ENCODE results near the gene CAPZA2. TPM values are rescaled to one million over a fixed set of nuclear protein-coding genes. Genes with fewer than 3 reads are reported as not detected.
"Not testable (repeated sequence)": the region's sequence is repeated elsewhere in the genome, so short reads cannot be mapped to it uniquely, and the experiment has no call there.

The CAPZA2 gene
- total and polyA plus RNA-seq, 4 donors: 157 to 214 (median 188) TPM

- WGBS (ENCODE audit: insufficient coverage): 80% methylated on average over 1 of the region's 4 CpGs
- Histone ChIP-seq H3K4me3 (ENCODE audit: low read depth, low read length) (no peak overlapping the region), H3K27ac (ENCODE audit: low read depth, low read length) (peak overlapping the region; percentile 26), H3K36me3 (ENCODE audit: control insufficient read depth, insufficient read depth, low read length) (no peaks in the 10 kb centered on the region), H3K4me1 (ENCODE audit: control insufficient read depth, insufficient read depth, low read length) (peaks cover 10% of the 10 kb centered on the region), H3K9me3 (ENCODE audit: control insufficient read depth, insufficient read depth, low read length) (no peaks in the 10 kb centered on the region), H3K27me3 (ENCODE audit: control insufficient read depth, insufficient read depth, low read length) (no peaks in the 10 kb centered on the region)
- DNase-seq (ENCODE audit: low read depth in 4 of 6, low spot score in 6 of 6): peak in 2 of 6 donors; percentile 11 to 59
These were observed 93.6 kb downstream of the CAPZA2 start for GRCh38 chr7:116955801-116956476.

- no peaks in the 10 kb centered on the region for H3K36me3 ChIP-seq (ENCODE audit: control insufficient read depth, insufficient read depth, low read length)
- no peak overlapping the region for H3K4me3 ChIP-seq (ENCODE audit: low read depth, low read length)
- no CpG with 5 or more reads among the region's 2 CpGs for WGBS (ENCODE audit: insufficient coverage)
- no peaks in the 10 kb centered on the region for H3K9me3 ChIP-seq (ENCODE audit: control insufficient read depth, insufficient read depth, low read length)
- no peak for DNase-seq (ENCODE audit: low read depth in 4 of 6, low spot score in 6 of 6)
- H3K27ac ChIP-seq (ENCODE audit: low read depth, low read length): peak overlapping the region; percentile 26
- peaks cover 10% of the 10 kb centered on the region for H3K4me1 ChIP-seq (ENCODE audit: control insufficient read depth, insufficient read depth, low read length)
- H3K27me3 ChIP-seq (ENCODE audit: control insufficient read depth, insufficient read depth, low read length): no peaks in the 10 kb centered on the region
These were observed 94.1 kb downstream of the CAPZA2 start for GRCh38 chr7:116956477-116956804.

- H3K27me3 ChIP-seq (ENCODE audit: control insufficient read depth, insufficient read depth, low read length): no peaks in the 10 kb centered on the region
- no peak overlapping the region for H3K4me3 ChIP-seq (ENCODE audit: low read depth, low read length)
- DNase-seq (ENCODE audit: low read depth in 4 of 6, low spot score in 6 of 6): no peak
- peaks cover 7% of the 10 kb centered on the region for H3K4me1 ChIP-seq (ENCODE audit: control insufficient read depth, insufficient read depth, low read length)
- H3K27ac ChIP-seq (ENCODE audit: low read depth, low read length): no peak overlapping the region
- H3K9me3 ChIP-seq (ENCODE audit: control insufficient read depth, insufficient read depth, low read length): no peaks in the 10 kb centered on the region
- no CpG with 5 or more reads among the region's 2 CpGs for whole genome bisulfite sequencing (ENCODE audit: insufficient coverage)
- H3K36me3 ChIP-seq (ENCODE audit: control insufficient read depth, insufficient read depth, low read length): no peaks in the 10 kb centered on the region
These were observed 95.5 kb downstream of the CAPZA2 start for GRCh38 chr7:116957874-116958273.

- H3K4me3 ChIP-seq (ENCODE audit: low read depth, low read length); H3K27me3 ChIP-seq (ENCODE audit: control insufficient read depth, insufficient read depth, low read length); H3K9me3 ChIP-seq (ENCODE audit: control insufficient read depth, insufficient read depth, low read length); H3K36me3 ChIP-seq (ENCODE audit: control insufficient read depth, insufficient read depth, low read length); H3K27ac ChIP-seq (ENCODE audit: low read depth, low read length); H3K4me1 ChIP-seq (ENCODE audit: control insufficient read depth, insufficient read depth, low read length); DNase-seq (ENCODE audit: low read depth in 4 of 6, low spot score in 6 of 6): not testable (repeated sequence)
- WGBS (ENCODE audit: insufficient coverage): no CpG with 5 or more reads among the region's 4 CpGs
These were observed 99.7 kb downstream of the CAPZA2 start for GRCh38 chr7:116961966-116962673.

GRCh38 chr7:116963234-116963633, 100.8 kb downstream of the CAPZA2 start:
- no peaks in the 10 kb centered on the region for H3K9me3 ChIP-seq (ENCODE audit: control insufficient read depth, insufficient read depth, low read length)
- H3K27ac ChIP-seq (ENCODE audit: low read depth, low read length): no peak overlapping the region
- no peak overlapping the region for H3K4me3 ChIP-seq (ENCODE audit: low read depth, low read length)
- DNase-seq (ENCODE audit: low read depth in 4 of 6, low spot score in 6 of 6): peak in 1 of 6 donors; percentile 54
- H3K4me1 ChIP-seq (ENCODE audit: control insufficient read depth, insufficient read depth, low read length): no peaks in the 10 kb centered on the region
- no peaks in the 10 kb centered on the region for H3K36me3 ChIP-seq (ENCODE audit: control insufficient read depth, insufficient read depth, low read length)
- no peaks in the 10 kb centered on the region for H3K27me3 ChIP-seq (ENCODE audit: control insufficient read depth, insufficient read depth, low read length)

GRCh38 chr7:116966601-116967000, 104.2 kb downstream of the CAPZA2 start:
- Histone ChIP-seq H3K27ac (ENCODE audit: low read depth, low read length) (no peak overlapping the region), H3K27me3 (ENCODE audit: control insufficient read depth, insufficient read depth, low read length) (no peaks in the 10 kb centered on the region), H3K36me3 (ENCODE audit: control insufficient read depth, insufficient read depth, low read length) (no peaks in the 10 kb centered on the region), H3K4me3 (ENCODE audit: low read depth, low read length) (no peak overlapping the region), H3K9me3 (ENCODE audit: control insufficient read depth, insufficient read depth, low read length) (no peaks in the 10 kb centered on the region), H3K4me1 (ENCODE audit: control insufficient read depth, insufficient read depth, low read length) (no peaks in the 10 kb centered on the region)
- DNase-seq (ENCODE audit: low read depth in 4 of 6, low spot score in 6 of 6): peak in 1 of 6 donors; percentile 59

- no peak for DNase-seq (ENCODE audit: low read depth in 4 of 6, low spot score in 6 of 6)
- Histone ChIP-seq H3K27me3 (ENCODE audit: control insufficient read depth, insufficient read depth, low read length) (no peaks in the 10 kb centered on the region), H3K27ac (ENCODE audit: low read depth, low read length) (no peak overlapping the region), H3K4me3 (ENCODE audit: low read depth, low read length) (no peak overlapping the region), H3K9me3 (ENCODE audit: control insufficient read depth, insufficient read depth, low read length) (no peaks in the 10 kb centered on the region), H3K36me3 (ENCODE audit: control insufficient read depth, insufficient read depth, low read length) (no peaks in the 10 kb centered on the region), H3K4me1 (ENCODE audit: control insufficient read depth, insufficient read depth, low read length) (no peaks in the 10 kb centered on the region)
- 93% methylated on average over 3 of the region's 5 CpGs for WGBS (ENCODE audit: insufficient coverage)
These were observed 105.0 kb downstream of the CAPZA2 start for GRCh38 chr7:116967254-116967922.

- Histone ChIP-seq H3K27ac (ENCODE audit: low read depth, low read length) (no peak overlapping the region), H3K9me3 (ENCODE audit: control insufficient read depth, insufficient read depth, low read length) (no peaks in the 10 kb centered on the region), H3K4me3 (ENCODE audit: low read depth, low read length) (no peak overlapping the region), H3K27me3 (ENCODE audit: control insufficient read depth, insufficient read depth, low read length) (no peaks in the 10 kb centered on the region), H3K4me1 (ENCODE audit: control insufficient read depth, insufficient read depth, low read length) (no peaks in the 10 kb centered on the region), H3K36me3 (ENCODE audit: control insufficient read depth, insufficient read depth, low read length) (no peaks in the 10 kb centered on the region)
- DNase-seq (ENCODE audit: low read depth in 4 of 6, low spot score in 6 of 6): no peak
- WGBS (ENCODE audit: insufficient coverage): no CpG with 5 or more reads among the region's 1 CpG
These were observed 105.6 kb downstream of the CAPZA2 start for GRCh38 chr7:116967983-116968382.

- Histone ChIP-seq H3K36me3 (ENCODE audit: control insufficient read depth, insufficient read depth, low read length) (no peaks in the 10 kb centered on the region), H3K9me3 (ENCODE audit: control insufficient read depth, insufficient read depth, low read length) (no peaks in the 10 kb centered on the region), H3K27ac (ENCODE audit: low read depth, low read length) (no peak overlapping the region), H3K27me3 (ENCODE audit: control insufficient read depth, insufficient read depth, low read length) (no peaks in the 10 kb centered on the region), H3K4me1 (ENCODE audit: control insufficient read depth, insufficient read depth, low read length) (no peaks in the 10 kb centered on the region), H3K4me3 (ENCODE audit: low read depth, low read length) (no peak overlapping the region)
- DNase-seq (ENCODE audit: low read depth in 4 of 6, low spot score in 6 of 6): no peak
These were observed 106.2 kb downstream of the CAPZA2 start for GRCh38 chr7:116968631-116969030.

All from spinal cord (tissue), 10 donors.